HCT116 (cell line): ENCODE results near the gene MYL3. TPM values are rescaled to one million over a fixed set of nuclear protein-coding genes. Genes with fewer than 3 reads are reported as not detected.

Experiments used
- ATAC-seq: fragments of 200-7000 bp; cut with Tn5 transposase; 2 replicates; pipeline ENCODE4 v1.9.1; 2020; ENCODE audit warnings: mild to moderate bottlenecking, moderate library complexity
- BruUV-seq: library from RNA; stranded (reverse); fragments of 400-500 nt; replicated peaks from 2 replicates; lab custom pipeline; 2021; lab: Mats Ljungman, UMichigan
- CTCF ChIA-PET: fragments of 300-600 bp; sonication (Branson Sonifier 250); formaldehyde crosslinking; loops from one replicate; lab custom pipeline; 2021; ENCODE audit warnings: antibody characterized with exemption; lab: Charles Lee
- POLR2A ChIA-PET: fragments of 300-600, 350-600 bp; sonication (Branson Sonifier 250); formaldehyde crosslinking; loops from one replicate; lab custom pipeline; 2021; ENCODE audit warnings: antibody characterized with exemption; lab: Charles Lee
- RAD21 ChIA-PET, 2 experiments: fragments of 300-600 bp; sonication (Branson Sonifier 250); formaldehyde crosslinking; loops; one replicate each; lab custom pipeline; 2023; ENCODE audit warnings: low total read pairs in 2 of 2; ENCODE audit not compliant: uncharacterized antibody in 2 of 2, unreplicated experiment in 2 of 2, low non-redundant PET in 1 of 2; lab: Charles Lee
- DNase-seq: peaks from one replicate; pipeline ENCODE4 v3.0.0-alpha.2; 2010; ENCODE audit warnings: low read depth, low spot score
- H2AFZ ChIP-seq: fragments of 200-600 bp; shearing (Covaris generic), sonication (generic); 2 replicates; pipeline ENCODE4 v1.6.1; 2017; ENCODE audit warnings: low read depth, mixed run types, mixed read lengths, antibody characterized with exemption, low read length; ENCODE audit not compliant: poor library complexity, severe bottlenecking
- H3K27ac ChIP-seq: 2 replicates; pipeline ENCODE4 v1.5.1; 2012; ENCODE audit warnings: low read depth, low read length
- H3K27me3 ChIP-seq: fragments of 200-600 bp; sonication (generic); 2 replicates; pipeline ENCODE4 v1.6.1; 2016; ENCODE audit warnings: mixed run types, low read length, mixed read lengths; ENCODE audit not compliant: insufficient read depth
- H3K36me3 ChIP-seq, 2 experiments: fragments of 200-500 bp in 1 of 2; fragments of 200-600 bp in 1 of 2; sonication (Bioruptor generic) in 1 of 2; sonication (generic) in 1 of 2; 2 replicates each; pipeline versions ENCODE4 v1.5.1 to v1.6.1; 2014 to 2016; ENCODE audit warnings: low read length in 2 of 2, inconsistent platforms in 1 of 2, mixed read lengths in 1 of 2, mixed run types in 1 of 2; ENCODE audit not compliant: insufficient read depth in 2 of 2, control insufficient read depth in 1 of 2
- H3K4me1 ChIP-seq, 2 experiments: fragments of 200-600 bp in 1 of 2; sonication (generic) in 1 of 2; 2 replicates each; pipeline versions ENCODE4 v1.5.1 to v1.6.1; 2012 to 2017; ENCODE audit warnings: low read length in 2 of 2, inconsistent platforms in 1 of 2, mild to moderate bottlenecking in 1 of 2, mixed read lengths in 1 of 2, mixed run types in 1 of 2, moderate library complexity in 1 of 2; ENCODE audit not compliant: insufficient read depth in 2 of 2, control insufficient read depth in 1 of 2
- H3K4me2 ChIP-seq: fragments of 200-600 bp; sonication (generic); 2 replicates; pipeline ENCODE4 v1.6.1; 2017; ENCODE audit warnings: mixed run types, low read length, mixed read lengths
- H3K4me3 ChIP-seq, 2 experiments: fragments of 200-600 bp in 1 of 2; sonication (generic) in 1 of 2; replicated peaks in 1 of 2; 2 replicates each; pipeline ENCODE4 v1.5.1; 2011 to 2016; ENCODE audit warnings: low read length in 2 of 2, control low read depth in 1 of 2, low read depth in 1 of 2, mild to moderate bottlenecking in 1 of 2, mixed read lengths in 1 of 2, mixed run types in 1 of 2
- H3K79me2 ChIP-seq: fragments of 200-600 bp; sonication (generic); 2 replicates; pipeline ENCODE4 v1.6.1; 2017; ENCODE audit warnings: mild to moderate bottlenecking, mixed run types, low read length, moderate library complexity, mixed read lengths; ENCODE audit not compliant: insufficient read depth
- H3K9ac ChIP-seq: fragments of 200-600 bp; sonication (generic); 2 replicates; pipeline ENCODE4 v1.6.1; 2016; ENCODE audit warnings: low read length, mixed read lengths
- H3K9me2 ChIP-seq: fragments of 200-600 bp; sonication (generic), shearing (Covaris generic); 2 replicates; pipeline ENCODE4 v1.6.1; 2017; ENCODE audit warnings: mixed run types, mild to moderate bottlenecking, moderate library complexity; ENCODE audit not compliant: insufficient read depth
- H3K9me3 ChIP-seq, 2 experiments: fragments of 200-500 bp in 1 of 2; fragments of 200-600 bp in 1 of 2; sonication (Bioruptor generic) in 1 of 2; sonication (generic) in 1 of 2; 2 replicates each; pipeline ENCODE4 v1.6.1; 2014 to 2017; ENCODE audit warnings: low read length in 2 of 2, mixed read lengths in 2 of 2, inconsistent platforms in 1 of 2, low read depth in 1 of 2, mild to moderate bottlenecking in 1 of 2, mixed run types in 1 of 2, moderate library complexity in 1 of 2; ENCODE audit not compliant: control insufficient read depth in 1 of 2, insufficient read depth in 1 of 2
- H4K20me1 ChIP-seq: fragments of 200-600 bp; sonication (generic), shearing (Covaris generic); 2 replicates; pipeline ENCODE4 v1.6.1; 2017; ENCODE audit warnings: mixed run types, mild to moderate bottlenecking, moderate library complexity; ENCODE audit not compliant: insufficient read depth
- CBX3 ChIP-seq: IDR thresholded peaks from 2 replicates; pipeline ENCODE4 v1.6.1; 2012; ENCODE audit warnings: low read depth
- CEBPB ChIP-seq: IDR thresholded peaks from 2 replicates; pipeline ENCODE4 v1.6.1; 2012; ENCODE audit warnings: low read depth
- ELF1 ChIP-seq: IDR thresholded peaks from 2 replicates; pipeline ENCODE4 v1.6.1; 2012; ENCODE audit warnings: low read depth, borderline replicate concordance
- EZH2 ChIP-seq: fragments of 200-600 bp; sonication (generic); IDR thresholded peaks from 2 replicates; pipeline ENCODE4 v1.6.1; 2017; ENCODE audit warnings: antibody characterized with exemption, mixed run types
- EZH2phosphoT487 ChIP-seq: fragments of 200-600 bp; IDR thresholded peaks from 2 replicates; pipeline ENCODE4 v1.6.1; 2018; ENCODE audit warnings: antibody characterized with exemption, borderline replicate concordance
- FOSL1 ChIP-seq: IDR thresholded peaks from 2 replicates; pipeline ENCODE4 v1.6.1; 2012; ENCODE audit warnings: low read depth
- POLR2A ChIP-seq: IDR thresholded peaks from 2 replicates; pipeline ENCODE4 v1.7.0; 2011; ENCODE audit warnings: borderline replicate concordance; ENCODE audit not compliant: insufficient read depth, insufficient read length; ENCODE audit errors: extremely low read depth
- POLR2AphosphoS5 ChIP-seq: IDR thresholded peaks from 2 replicates; pipeline ENCODE4 v1.6.1; 2011; ENCODE audit warnings: mild to moderate bottlenecking, low read depth, low read length, moderate library complexity
- RAD21 ChIP-seq: IDR thresholded peaks from 2 replicates; pipeline ENCODE4 v1.6.1; 2012; ENCODE audit warnings: low read depth, mild to moderate bottlenecking
- SP1 ChIP-seq: IDR thresholded peaks from 2 replicates; pipeline ENCODE4 v1.6.1; 2012; ENCODE audit warnings: low read depth
- SRF ChIP-seq: IDR thresholded peaks from 2 replicates; pipeline ENCODE4 v1.6.1; 2012; ENCODE audit warnings: low read depth
- TCF7L2 ChIP-seq: IDR thresholded peaks from 2 replicates; pipeline ENCODE4 v1.7.0; 2011; ENCODE audit warnings: borderline replicate concordance, inconsistent platforms; ENCODE audit not compliant: insufficient read depth, insufficient read length; ENCODE audit errors: extremely low read depth
- YY1 ChIP-seq: IDR thresholded peaks from 2 replicates; pipeline ENCODE4 v1.6.1; 2011; ENCODE audit warnings: low read length, low read depth, moderate library complexity, mild to moderate bottlenecking; ENCODE audit not compliant: insufficient replicate concordance; ENCODE audit errors: extremely low read depth
- ZFX ChIP-seq: fragments of 450-650 bp; IDR thresholded peaks from 2 replicates; pipeline ENCODE4 v1.6.1; 2017
- ZNF274 ChIP-seq: fragments of 200-500 bp; sonication (Bioruptor generic); IDR thresholded peaks from 2 replicates; pipeline ENCODE4 v1.6.1; 2014; ENCODE audit warnings: mild to moderate bottlenecking, low read depth, low read length, inconsistent platforms
- intact Hi-C: fragments of 100-400 bp; cut with micrococcal nuclease; formaldehyde crosslinking; loops from 2 replicates; pipeline ENCODE4 v1.10.0; 2022
- total RNA-seq: library from RNA; stranded (reverse); gene quantifications from one replicate; pipeline ENCODE4 v1.2.1, GENCODE V29; 2021; ENCODE audit not compliant: unreplicated experiment
- TF ChIP-seq, protein P1 (sequence below): IDR thresholded peaks from 2 replicates; pipeline ENCODE4 v1.6.1; 2012
- TF ChIP-seq, protein P2 (sequence below): IDR thresholded peaks from 2 replicates; pipeline ENCODE4 v1.6.1; 2011; ENCODE audit warnings: mild to moderate bottlenecking, low read length, moderate library complexity; ENCODE audit not compliant: insufficient replicate concordance; ENCODE audit errors: extremely low read depth

Gene MYL3
- total RNA-seq, 1 experiment from 2014 or later: not detected

DNA sequence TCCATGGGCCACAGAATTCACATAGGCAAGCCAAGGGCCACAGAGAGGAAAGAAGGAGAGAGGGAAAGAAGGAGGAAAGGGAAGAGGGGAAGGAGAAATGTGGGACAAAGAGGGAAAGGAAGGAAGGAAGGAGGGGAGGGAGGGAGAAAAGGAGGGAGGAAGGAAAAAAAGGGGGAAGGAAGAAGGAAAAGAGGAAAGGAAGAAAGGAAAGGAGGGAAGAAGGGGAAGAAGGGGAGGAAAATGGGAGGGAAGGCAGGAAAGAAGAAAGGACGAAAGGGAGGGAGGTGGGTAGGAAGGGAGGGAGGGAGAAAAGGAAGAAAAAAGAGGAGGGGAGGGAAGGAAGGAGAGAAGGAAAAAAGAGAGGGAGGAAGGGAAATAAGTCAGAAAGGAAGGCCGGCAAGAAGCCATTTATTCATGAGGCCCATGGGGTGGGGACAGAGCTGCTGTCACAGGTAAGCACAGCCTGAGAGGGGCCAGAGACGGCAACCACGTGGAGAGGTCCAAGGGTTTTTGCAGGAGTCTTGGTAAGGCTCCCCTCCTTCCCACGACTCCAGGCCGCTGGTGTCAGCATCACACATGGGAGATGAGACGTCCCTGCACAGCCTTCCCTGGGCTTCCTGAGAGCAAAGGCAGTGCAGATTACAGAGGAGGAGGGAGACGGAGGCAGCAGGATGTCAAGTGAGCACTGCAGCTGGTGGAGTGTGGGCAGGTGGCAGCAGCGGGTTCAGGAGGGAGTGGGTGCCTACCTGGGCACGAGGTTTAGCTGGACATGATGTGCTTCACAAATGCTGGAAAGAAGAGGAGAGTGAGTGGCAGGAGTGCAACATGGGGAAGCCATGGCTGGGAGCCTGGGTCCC, 5.5 kb downstream of the MYL3 start (continued):
- no peak for TF ChIP-seq FOSL1
- no peak for TF ChIP-seq ZFX

DNA sequence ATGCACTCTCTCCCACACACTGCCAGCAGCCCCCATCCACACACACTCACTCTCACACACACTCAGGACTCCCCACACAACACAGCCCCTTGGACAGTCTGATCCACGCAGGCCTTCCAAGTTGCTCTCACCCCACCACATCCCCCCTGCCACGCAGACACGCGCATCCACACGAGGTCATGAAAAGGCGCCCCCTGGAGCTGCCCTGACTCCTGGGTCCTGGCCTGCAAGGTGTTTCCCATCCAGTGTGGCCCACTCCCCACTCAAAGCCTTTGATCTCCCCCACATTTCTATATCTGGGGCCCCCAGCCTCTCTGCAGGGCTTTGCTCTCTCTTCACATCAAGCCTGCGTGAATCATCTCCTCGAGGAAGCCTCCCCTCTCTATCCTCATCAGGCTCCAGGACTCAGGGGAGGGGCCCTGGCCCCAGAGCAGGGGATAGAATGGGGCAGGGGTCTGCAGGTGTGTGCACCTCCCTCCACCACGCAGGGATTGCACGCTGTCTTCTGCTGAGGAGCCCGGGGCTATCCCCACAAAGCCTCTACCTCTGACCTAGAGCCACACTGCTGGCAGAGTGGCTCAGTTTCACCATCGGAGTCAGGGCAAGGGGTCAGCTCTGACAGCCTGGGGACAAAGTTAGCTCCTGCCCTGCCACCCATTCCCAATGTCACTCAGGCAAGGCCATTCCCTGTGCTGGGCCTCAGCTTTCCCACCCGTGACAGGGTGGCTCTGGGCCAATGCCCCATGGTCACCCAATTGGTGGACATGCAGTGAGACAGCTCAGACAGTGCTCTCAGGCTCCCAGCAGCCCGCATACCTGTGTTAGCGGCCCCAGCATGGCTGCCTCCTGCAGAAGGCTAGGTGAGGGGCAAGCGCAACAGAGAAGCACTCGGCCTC, 6.4 kb downstream of the MYL3 start:
- CTCF ChIA-PET: no interaction called here
- H3K4me1 ChIP-seq: no peaks in the 10 kb centered on the region
- H3K79me2 ChIP-seq: no peaks in the 10 kb centered on the region
- H3K9me3 ChIP-seq: no peaks in the 10 kb centered on the region
- TF ChIP-seq SP1 (no peak), EZH2 (no peak), EZH2phosphoT487 (no peak), POLR2A (no peak), SRF (no peak), FOSL1 (no peak), YY1 (no peak), TCF7L2 (no peak), CEBPB (no peak), ZNF274 (no peak), ELF1 (no peak), POLR2AphosphoS5 (no peak), RAD21 (no peak), CBX3 (no peak)
- TF ChIP-seq, protein P1, sequence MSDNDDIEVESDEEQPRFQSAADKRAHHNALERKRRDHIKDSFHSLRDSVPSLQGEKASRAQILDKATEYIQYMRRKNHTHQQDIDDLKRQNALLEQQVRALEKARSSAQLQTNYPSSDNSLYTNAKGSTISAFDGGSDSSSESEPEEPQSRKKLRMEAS: no peak
- TF ChIP-seq, protein P2, sequence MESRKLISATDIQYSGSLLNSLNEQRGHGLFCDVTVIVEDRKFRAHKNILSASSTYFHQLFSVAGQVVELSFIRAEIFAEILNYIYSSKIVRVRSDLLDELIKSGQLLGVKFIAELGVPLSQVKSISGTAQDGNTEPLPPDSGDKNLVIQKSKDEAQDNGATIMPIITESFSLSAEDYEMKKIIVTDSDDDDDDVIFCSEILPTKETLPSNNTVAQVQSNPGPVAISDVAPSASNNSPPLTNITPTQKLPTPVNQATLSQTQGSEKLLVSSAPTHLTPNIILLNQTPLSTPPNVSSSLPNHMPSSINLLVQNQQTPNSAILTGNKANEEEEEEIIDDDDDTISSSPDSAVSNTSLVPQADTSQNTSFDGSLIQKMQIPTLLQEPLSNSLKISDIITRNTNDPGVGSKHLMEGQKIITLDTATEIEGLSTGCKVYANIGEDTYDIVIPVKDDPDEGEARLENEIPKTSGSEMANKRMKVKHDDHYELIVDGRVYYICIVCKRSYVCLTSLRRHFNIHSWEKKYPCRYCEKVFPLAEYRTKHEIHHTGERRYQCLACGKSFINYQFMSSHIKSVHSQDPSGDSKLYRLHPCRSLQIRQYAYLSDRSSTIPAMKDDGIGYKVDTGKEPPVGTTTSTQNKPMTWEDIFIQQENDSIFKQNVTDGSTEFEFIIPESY: no peak
- no TSS peak for BruUV-seq
- H3K4me2 ChIP-seq: no peak overlapping the region
- no peak overlapping the region for H3K4me3 ChIP-seq
- no peaks in the 10 kb centered on the region for H3K36me3 ChIP-seq
- no peaks in the 10 kb centered on the region for H3K27me3 ChIP-seq
- RAD21 ChIA-PET: no interaction called here
- H2AFZ ChIP-seq: no peak overlapping the region
- no peaks in the 10 kb centered on the region for H4K20me1 ChIP-seq
- no peaks in the 10 kb centered on the region for H3K9me2 ChIP-seq
- no peak overlapping the region for H3K9ac ChIP-seq
- H3K27ac ChIP-seq: no peak overlapping the region
- ATAC-seq (no peak), DNase-seq (no peak)
- intact Hi-C loops: no loop called here
- POLR2A ChIA-PET: no interaction called here
